ENCODE results near the gene MYO1C. TPM values are rescaled to one million over a fixed set of nuclear protein-coding genes. Genes with fewer than 3 reads are reported as not detected.

The MYO1C gene
- total and polyA plus RNA-seq, 2 of the 8 experiments (the other 6 are each of a cell fraction or from before 2014, with no cell fraction given), result 40.1 to 78.6 TPM

DNA sequence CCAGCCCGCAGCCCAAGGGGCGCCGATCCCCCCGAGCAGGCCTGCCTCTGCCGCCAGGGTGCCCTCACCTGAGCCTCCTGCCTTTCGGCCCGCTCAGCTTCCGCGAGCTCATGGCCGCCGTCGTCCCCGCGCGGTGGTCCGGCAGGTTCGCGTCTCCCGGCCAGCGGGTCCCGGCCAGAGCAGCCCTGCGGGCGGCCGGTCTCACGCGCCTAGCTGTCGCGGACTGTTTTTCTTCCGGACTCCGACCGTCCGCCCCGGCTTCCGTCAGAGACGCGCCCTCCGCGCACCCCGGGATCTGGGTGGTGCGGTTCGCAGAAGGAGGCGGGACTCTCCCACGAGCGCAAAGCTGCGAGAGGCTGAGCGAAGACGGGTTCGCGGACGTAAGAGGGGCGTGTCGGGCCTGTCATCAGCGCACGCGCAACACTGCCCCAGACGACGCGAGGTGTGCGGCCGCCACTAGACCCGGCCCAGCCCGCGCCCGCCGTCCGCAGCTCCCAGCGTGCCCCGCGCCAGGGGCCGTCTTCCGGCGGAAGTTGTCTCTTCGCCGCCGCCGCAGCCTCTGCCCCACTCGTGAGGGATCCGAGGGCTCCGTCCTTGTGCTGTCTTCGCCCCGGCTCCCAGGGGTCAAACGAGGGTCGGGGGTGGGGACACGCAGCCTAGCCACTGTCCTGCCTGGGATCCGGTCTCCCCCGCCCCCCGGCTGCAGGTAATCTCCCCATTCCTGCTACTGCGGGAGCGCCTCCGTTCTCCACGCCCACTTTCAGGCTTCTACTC is 24.1 kb upstream of the MYO1C start, which contains the start of gene INPP5K (continued):
- TF ChIP-seq RXRA (IDR thresholded peaks at IDR 0.05; ENCODE audit: insufficient read depth, low read depth, low read length) (no peak), TCF12 (IDR thresholded peaks at IDR 0.05; ENCODE audit: low read depth, low read length) (no peak), JUN (IDR thresholded peaks at IDR 0.05; ENCODE audit: low read depth, low read length) (no peak), FOSL1 (IDR thresholded peaks at IDR 0.05; ENCODE audit: insufficient read depth, low read depth, low read length) (no peak), TEAD4 (IDR thresholded peaks at IDR 0.05; ENCODE audit: low read depth, low read length) (no peak; the same call in 1 of the 2 replicates), BCL11A (IDR thresholded peaks at IDR 0.05; ENCODE audit: low read depth in 2 of 2, low read length in 2 of 2) (no peak), YY1 (IDR thresholded peaks at IDR 0.05; ENCODE audit: low read depth, low read length) (no peak), EP300 (IDR thresholded peaks at IDR 0.05; ENCODE audit: borderline replicate concordance in 1 of 2, low read depth in 2 of 2, low read length in 2 of 2) (peak in 1 of 2 experiments; percentile 2; a peak in 1 of 3 replicates), CREB1 (IDR thresholded peaks at IDR 0.05) (peak; percentile 93), POLR2AphosphoS5 (IDR thresholded peaks at IDR 0.05; ENCODE audit: low read depth, low read length) (peak; percentile 77), TAF7 (optimal IDR thresholded peaks at IDR 0.05; ENCODE audit: borderline replicate concordance, low read depth, low read length) (no peak), KDM5A (IDR thresholded peaks at IDR 0.05; ENCODE audit: low read length) (0 out of 2 replicates have a peak, but pooled peaks have one; percentile 15), SP1 (IDR thresholded peaks at IDR 0.05; ENCODE audit: low read depth, low read length) (no peak), USF2 (IDR thresholded peaks at IDR 0.05; ENCODE audit: low read length) (no peak), SIX5 (IDR thresholded peaks at IDR 0.05; ENCODE audit: low read depth, low read length) (no peak), SRF (IDR thresholded peaks at IDR 0.05; ENCODE audit: low read depth, low read length) (no peak), CTBP2 (IDR thresholded peaks at IDR 0.05; ENCODE audit: borderline replicate concordance, insufficient read depth, insufficient read length, low read length) (no peak), NANOG (IDR thresholded peaks at IDR 0.05; ENCODE audit: insufficient read depth, low read depth, low read length, poor library complexity, severe bottlenecking) (no peak), NRF1 (IDR thresholded peaks at IDR 0.05; ENCODE audit: low read depth, low read length) (peak; percentile 49)
- TF ChIP-seq, protein P1, sequence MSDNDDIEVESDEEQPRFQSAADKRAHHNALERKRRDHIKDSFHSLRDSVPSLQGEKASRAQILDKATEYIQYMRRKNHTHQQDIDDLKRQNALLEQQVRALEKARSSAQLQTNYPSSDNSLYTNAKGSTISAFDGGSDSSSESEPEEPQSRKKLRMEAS (IDR thresholded peaks at IDR 0.05), result peak; percentile 70; the same call in 1 of the 2 replicates
